HCT116 (cell line): ENCODE measurements around the gene ATAD2B. TPM values are rescaled to one million over a fixed set of nuclear protein-coding genes. Genes with fewer than 3 reads are reported as not detected.

Experiments
- ATAC-seq: fragments of 200-7000 bp; cut with Tn5 transposase; 2 replicates; pipeline ENCODE4 v1.9.1; 2020; ENCODE audit warnings: mild to moderate bottlenecking, moderate library complexity
- BruUV-seq: library from RNA; stranded (reverse); fragments of 400-500 nt; replicated peaks from 2 replicates; lab custom pipeline; 2021; lab: Mats Ljungman, UMichigan
- CTCF ChIA-PET: fragments of 300-600 bp; sonication (Branson Sonifier 250); formaldehyde crosslinking; loops from one replicate; lab custom pipeline; 2021; ENCODE audit warnings: antibody characterized with exemption; lab: Charles Lee
- POLR2A ChIA-PET: fragments of 300-600, 350-600 bp; sonication (Branson Sonifier 250); formaldehyde crosslinking; loops from one replicate; lab custom pipeline; 2021; ENCODE audit warnings: antibody characterized with exemption; lab: Charles Lee
- RAD21 ChIA-PET, 2 experiments: fragments of 300-600 bp; sonication (Branson Sonifier 250); formaldehyde crosslinking; loops; one replicate each; lab custom pipeline; 2023; ENCODE audit warnings: low total read pairs in 2 of 2; ENCODE audit not compliant: uncharacterized antibody in 2 of 2, unreplicated experiment in 2 of 2, low non-redundant PET in 1 of 2; lab: Charles Lee
- DNase-seq: peaks from one replicate; pipeline ENCODE4 v3.0.0-alpha.2; 2010; ENCODE audit warnings: low read depth, low spot score
- H2AFZ ChIP-seq: fragments of 200-600 bp; shearing (Covaris generic), sonication (generic); 2 replicates; pipeline ENCODE4 v1.6.1; 2017; ENCODE audit warnings: low read depth, mixed run types, mixed read lengths, antibody characterized with exemption, low read length; ENCODE audit not compliant: poor library complexity, severe bottlenecking
- H3K27ac ChIP-seq: 2 replicates; pipeline ENCODE4 v1.5.1; 2012; ENCODE audit warnings: low read depth, low read length
- H3K27me3 ChIP-seq: fragments of 200-600 bp; sonication (generic); 2 replicates; pipeline ENCODE4 v1.6.1; 2016; ENCODE audit warnings: mixed run types, low read length, mixed read lengths; ENCODE audit not compliant: insufficient read depth
- H3K36me3 ChIP-seq, 2 experiments: fragments of 200-500 bp in 1 of 2; fragments of 200-600 bp in 1 of 2; sonication (Bioruptor generic) in 1 of 2; sonication (generic) in 1 of 2; 2 replicates each; pipeline versions ENCODE4 v1.5.1 to v1.6.1; 2014 to 2016; ENCODE audit warnings: low read length in 2 of 2, inconsistent platforms in 1 of 2, mixed read lengths in 1 of 2, mixed run types in 1 of 2; ENCODE audit not compliant: insufficient read depth in 2 of 2, control insufficient read depth in 1 of 2
- H3K4me1 ChIP-seq, 2 experiments: fragments of 200-600 bp in 1 of 2; sonication (generic) in 1 of 2; 2 replicates each; pipeline versions ENCODE4 v1.5.1 to v1.6.1; 2012 to 2017; ENCODE audit warnings: low read length in 2 of 2, inconsistent platforms in 1 of 2, mild to moderate bottlenecking in 1 of 2, mixed read lengths in 1 of 2, mixed run types in 1 of 2, moderate library complexity in 1 of 2; ENCODE audit not compliant: insufficient read depth in 2 of 2, control insufficient read depth in 1 of 2
- H3K4me2 ChIP-seq: fragments of 200-600 bp; sonication (generic); 2 replicates; pipeline ENCODE4 v1.6.1; 2017; ENCODE audit warnings: mixed run types, low read length, mixed read lengths
- H3K4me3 ChIP-seq, 2 experiments: fragments of 200-600 bp in 1 of 2; sonication (generic) in 1 of 2; replicated peaks in 1 of 2; 2 replicates each; pipeline ENCODE4 v1.5.1; 2011 to 2016; ENCODE audit warnings: low read length in 2 of 2, control low read depth in 1 of 2, low read depth in 1 of 2, mild to moderate bottlenecking in 1 of 2, mixed read lengths in 1 of 2, mixed run types in 1 of 2
- H3K79me2 ChIP-seq: fragments of 200-600 bp; sonication (generic); 2 replicates; pipeline ENCODE4 v1.6.1; 2017; ENCODE audit warnings: mild to moderate bottlenecking, mixed run types, low read length, moderate library complexity, mixed read lengths; ENCODE audit not compliant: insufficient read depth
- H3K9ac ChIP-seq: fragments of 200-600 bp; sonication (generic); 2 replicates; pipeline ENCODE4 v1.6.1; 2016; ENCODE audit warnings: low read length, mixed read lengths
- H3K9me2 ChIP-seq: fragments of 200-600 bp; sonication (generic), shearing (Covaris generic); 2 replicates; pipeline ENCODE4 v1.6.1; 2017; ENCODE audit warnings: mixed run types, mild to moderate bottlenecking, moderate library complexity; ENCODE audit not compliant: insufficient read depth
- H3K9me3 ChIP-seq, 2 experiments: fragments of 200-500 bp in 1 of 2; fragments of 200-600 bp in 1 of 2; sonication (Bioruptor generic) in 1 of 2; sonication (generic) in 1 of 2; 2 replicates each; pipeline ENCODE4 v1.6.1; 2014 to 2017; ENCODE audit warnings: low read length in 2 of 2, mixed read lengths in 2 of 2, inconsistent platforms in 1 of 2, low read depth in 1 of 2, mild to moderate bottlenecking in 1 of 2, mixed run types in 1 of 2, moderate library complexity in 1 of 2; ENCODE audit not compliant: control insufficient read depth in 1 of 2, insufficient read depth in 1 of 2
- H4K20me1 ChIP-seq: fragments of 200-600 bp; sonication (generic), shearing (Covaris generic); 2 replicates; pipeline ENCODE4 v1.6.1; 2017; ENCODE audit warnings: mixed run types, mild to moderate bottlenecking, moderate library complexity; ENCODE audit not compliant: insufficient read depth
- ATF3 ChIP-seq: IDR thresholded peaks from 2 replicates; pipeline ENCODE4 v1.6.1; 2012
- CTCF ChIP-seq, 3 experiments: fragments of 200-600 bp in 1 of 3; sonication (generic) in 1 of 3; IDR thresholded peaks in 2 of 3; conservative IDR thresholded peaks in 1 of 3; 2 replicates each; pipeline ENCODE4 v1.5.1; 2012 to 2017; ENCODE audit warnings: low read depth in 2 of 3, low read length in 2 of 3, antibody characterized with exemption in 1 of 3, borderline replicate concordance in 1 of 3, control low read depth in 1 of 3, mild to moderate bottlenecking in 1 of 3, mixed read lengths in 1 of 3, mixed run types in 1 of 3, moderate library complexity in 1 of 3; ENCODE audit not compliant: insufficient read depth in 1 of 3
- JUND ChIP-seq: IDR thresholded peaks from 2 replicates; pipeline ENCODE4 v1.6.1; 2012
- RAD21 ChIP-seq: IDR thresholded peaks from 2 replicates; pipeline ENCODE4 v1.6.1; 2012; ENCODE audit warnings: low read depth, mild to moderate bottlenecking
- SIN3A ChIP-seq: IDR thresholded peaks from 2 replicates; pipeline ENCODE4 v1.6.1; 2012; ENCODE audit warnings: low read depth
- ZBTB33 ChIP-seq: IDR thresholded peaks from 2 replicates; pipeline ENCODE4 v1.6.1; 2011; ENCODE audit warnings: mild to moderate bottlenecking, low read length, moderate library complexity; ENCODE audit not compliant: insufficient replicate concordance; ENCODE audit errors: extremely low read depth
- ZFX ChIP-seq: fragments of 450-650 bp; IDR thresholded peaks from 2 replicates; pipeline ENCODE4 v1.6.1; 2017
- intact Hi-C: fragments of 100-400 bp; cut with micrococcal nuclease; formaldehyde crosslinking; loops from 2 replicates; pipeline ENCODE4 v1.10.0; 2022
- total RNA-seq: library from RNA; stranded (reverse); gene quantifications from one replicate; pipeline ENCODE4 v1.2.1, GENCODE V29; 2021; ENCODE audit not compliant: unreplicated experiment

ATAD2B gene
- total RNA-seq, 1 experiment from 2014 or later: 9.6 TPM

GRCh38 chr2:23838581-23838980, 88.3 kb downstream of the ATAD2B start:
- Histone ChIP-seq H3K9me3 (peaks cover 0 to 9% of the 10 kb centered on the region in 2 experiments; a peak in 2 of 4 replicates), H3K9ac (no peak overlapping the region), H3K9me2 (no peaks in the 10 kb centered on the region), H4K20me1 (no peaks in the 10 kb centered on the region), H3K27me3 (no peaks in the 10 kb centered on the region), H3K36me3 (no peaks in the 10 kb centered on the region), H3K27ac (no peak overlapping the region), H3K4me2 (no peak overlapping the region), H3K79me2 (no peaks in the 10 kb centered on the region), H3K4me3 (no peak overlapping the region), H3K4me1 (no peaks in the 10 kb centered on the region), H2AFZ (no peak overlapping the region)
- CTCF ChIA-PET: no interaction called here
- ATAC-seq (no peak), DNase-seq (no peak)
- RAD21 ChIA-PET: no interaction called here
- TF ChIP-seq ZBTB33: no peak
- no peak for TF ChIP-seq CTCF (IDR thresholded peaks at IDR 0.05 in 2 of 3, conservative IDR thresholded peaks at IDR 0.05 in 1 of 3; ENCODE audit: borderline replicate concordance in 1 of 3, insufficient read depth in 1 of 3, low read depth in 2 of 3, low read length in 2 of 3)
- no peak for TF ChIP-seq JUND
- TF ChIP-seq SIN3A: no peak
- no peak for TF ChIP-seq RAD21
- no peak for TF ChIP-seq ATF3
- TF ChIP-seq ZFX: no peak
- no TSS peak for BruUV-seq
- intact Hi-C loops: no loop called here
- POLR2A ChIA-PET: no interaction called here
